Measurements from ENCODE around the gene TRPV2.

Gene TRPV2

GRCh38 chr17:16477666-16478065, 62.3 kb downstream of the TRPV2 start:
- no peak for DNase-seq (ENCODE audit: low read depth)

GRCh38 chr17:16478649-16479048, 63.3 kb downstream of the TRPV2 start:
- no peak for DNase-seq (ENCODE audit: low read depth)

- DNase-seq (ENCODE audit: low read depth): no peak
Observed at GRCh38 chr17:16479264-16479663, 63.9 kb downstream of the TRPV2 start.

- DNase-seq (ENCODE audit: low read depth): no peak
Observed at GRCh38 chr17:16480995-16481394, 65.6 kb downstream of the TRPV2 start.

GRCh38 chr17:16482253-16482652, 66.9 kb downstream of the TRPV2 start:
- no peak for DNase-seq (ENCODE audit: low read depth)

- DNase-seq (ENCODE audit: low read depth): no peak
Observed at GRCh38 chr17:16483021-16483645, 67.8 kb downstream of the TRPV2 start.

GRCh38 chr17:16484445-16485175, 69.2 kb downstream of the TRPV2 start:
- DNase-seq (ENCODE audit: low read depth): no peak

All from CMK (cell line).